DND-41 (cell line): ENCODE data around the gene COX5B.

Experiments
- ATAC-seq: fragments of 200-7000 bp; cut with Tn5 transposase; 3 replicates; pipeline ENCODE4 v1.9.1; 2021; ENCODE audit warnings: low read depth; ENCODE audit not compliant: insufficient read depth
- DNase-seq: peaks from one replicate; pipeline ENCODE4 v3.0.0-alpha.2; 2020
- H2AFZ ChIP-seq: 2 replicates; pipeline ENCODE4 v1.6.0; 2012; ENCODE audit warnings: low read depth, low read length
- H3K27ac ChIP-seq: 2 replicates; pipeline ENCODE4 v1.5.1; 2012; ENCODE audit warnings: low read length, inconsistent platforms
- H3K27me3 ChIP-seq: fragments of 200-600 bp; sonication (generic); 2 replicates; pipeline ENCODE4 v1.6.0; 2012; ENCODE audit warnings: low read length, mild to moderate bottlenecking, inconsistent platforms; ENCODE audit not compliant: insufficient read depth, poor library complexity
- H3K36me3 ChIP-seq: 2 replicates; pipeline ENCODE4 v1.5.1; 2012; ENCODE audit warnings: low read length, inconsistent platforms; ENCODE audit not compliant: insufficient read depth
- H3K4me1 ChIP-seq: 2 replicates; pipeline ENCODE4 v1.5.1; 2012; ENCODE audit warnings: mild to moderate bottlenecking, low read length; ENCODE audit not compliant: insufficient read depth
- H3K4me2 ChIP-seq: 2 replicates; pipeline ENCODE4 v1.6.0; 2012; ENCODE audit warnings: mild to moderate bottlenecking, moderate library complexity, low read length, inconsistent platforms; ENCODE audit not compliant: insufficient read depth
- H3K4me3 ChIP-seq, 2 experiments: fragments of 200-600 bp in 1 of 2; shearing (Covaris generic) in 1 of 2; 2 replicates each; pipeline ENCODE4 v1.5.1; 2012 to 2016; ENCODE audit warnings: inconsistent platforms in 2 of 2, low read length in 2 of 2, mild to moderate bottlenecking in 2 of 2, low read depth in 1 of 2, moderate library complexity in 1 of 2
- H3K79me2 ChIP-seq: 2 replicates; pipeline ENCODE4 v1.6.0; 2012; ENCODE audit warnings: low read length, inconsistent platforms; ENCODE audit not compliant: insufficient read depth
- H3K9ac ChIP-seq: 2 replicates; pipeline ENCODE4 v1.6.0; 2012; ENCODE audit warnings: low read depth, mild to moderate bottlenecking, inconsistent platforms, low read length, moderate library complexity
- H3K9me3 ChIP-seq: 2 replicates; pipeline ENCODE4 v1.5.1; 2012; ENCODE audit warnings: low read length, moderate library complexity, mild to moderate bottlenecking, inconsistent platforms; ENCODE audit not compliant: insufficient read depth, severe bottlenecking
- H4K20me1 ChIP-seq: 2 replicates; pipeline ENCODE4 v1.6.0; 2012; ENCODE audit warnings: low read length; ENCODE audit not compliant: insufficient read depth
- EZH2 ChIP-seq: IDR thresholded peaks from 3 replicates; pipeline ENCODE4 v1.6.1; 2012; ENCODE audit warnings: borderline replicate concordance, low read depth, mild to moderate bottlenecking, moderate library complexity, low read length, inconsistent platforms; ENCODE audit not compliant: severe bottlenecking
- TF ChIP-seq, protein P1 (sequence below): IDR thresholded peaks from 2 replicates; pipeline ENCODE4 v1.5.1; 2012; ENCODE audit warnings: borderline replicate concordance, low read length, moderate library complexity, mild to moderate bottlenecking; ENCODE audit not compliant: poor library complexity, severe bottlenecking; ENCODE audit errors: extremely low read depth

The COX5B gene

DNA sequence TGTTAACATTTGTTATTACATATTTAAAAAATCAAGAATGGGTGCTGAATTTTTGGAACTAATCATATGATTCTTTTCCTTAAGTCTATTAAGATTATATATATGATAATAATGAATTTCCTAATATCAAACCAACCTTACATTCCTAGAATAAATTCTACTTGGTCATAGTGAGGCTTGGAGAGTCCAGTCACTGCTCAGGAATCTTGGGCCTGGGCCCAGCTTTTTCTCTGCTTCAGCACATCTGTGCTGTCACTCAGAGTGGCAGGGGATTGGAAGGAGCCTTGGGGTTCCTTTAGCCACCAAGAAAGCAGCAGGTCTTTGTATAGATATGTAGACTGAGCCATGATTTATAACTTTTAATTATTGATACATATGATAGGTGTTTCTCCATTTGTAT lies 47.6 kb downstream of the COX5B start:
- Histone ChIP-seq H3K4me1 (peaks cover 6% of the 10 kb centered on the region), H3K36me3 (no peaks in the 10 kb centered on the region), H3K9me3 (no peaks in the 10 kb centered on the region), H3K79me2 (no peaks in the 10 kb centered on the region), H3K27me3 (no peaks in the 10 kb centered on the region), H3K4me3 (no peak overlapping the region), H4K20me1 (no peaks in the 10 kb centered on the region), H3K9ac (no peak overlapping the region), H2AFZ (no peak overlapping the region), H3K4me2 (no peak overlapping the region), H3K27ac (no peak overlapping the region)
- no peak for DNase-seq
- TF ChIP-seq, protein P1, sequence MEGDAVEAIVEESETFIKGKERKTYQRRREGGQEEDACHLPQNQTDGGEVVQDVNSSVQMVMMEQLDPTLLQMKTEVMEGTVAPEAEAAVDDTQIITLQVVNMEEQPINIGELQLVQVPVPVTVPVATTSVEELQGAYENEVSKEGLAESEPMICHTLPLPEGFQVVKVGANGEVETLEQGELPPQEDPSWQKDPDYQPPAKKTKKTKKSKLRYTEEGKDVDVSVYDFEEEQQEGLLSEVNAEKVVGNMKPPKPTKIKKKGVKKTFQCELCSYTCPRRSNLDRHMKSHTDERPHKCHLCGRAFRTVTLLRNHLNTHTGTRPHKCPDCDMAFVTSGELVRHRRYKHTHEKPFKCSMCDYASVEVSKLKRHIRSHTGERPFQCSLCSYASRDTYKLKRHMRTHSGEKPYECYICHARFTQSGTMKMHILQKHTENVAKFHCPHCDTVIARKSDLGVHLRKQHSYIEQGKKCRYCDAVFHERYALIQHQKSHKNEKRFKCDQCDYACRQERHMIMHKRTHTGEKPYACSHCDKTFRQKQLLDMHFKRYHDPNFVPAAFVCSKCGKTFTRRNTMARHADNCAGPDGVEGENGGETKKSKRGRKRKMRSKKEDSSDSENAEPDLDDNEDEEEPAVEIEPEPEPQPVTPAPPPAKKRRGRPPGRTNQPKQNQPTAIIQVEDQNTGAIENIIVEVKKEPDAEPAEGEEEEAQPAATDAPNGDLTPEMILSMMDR: no peak
- ATAC-seq: no peak

DNA sequence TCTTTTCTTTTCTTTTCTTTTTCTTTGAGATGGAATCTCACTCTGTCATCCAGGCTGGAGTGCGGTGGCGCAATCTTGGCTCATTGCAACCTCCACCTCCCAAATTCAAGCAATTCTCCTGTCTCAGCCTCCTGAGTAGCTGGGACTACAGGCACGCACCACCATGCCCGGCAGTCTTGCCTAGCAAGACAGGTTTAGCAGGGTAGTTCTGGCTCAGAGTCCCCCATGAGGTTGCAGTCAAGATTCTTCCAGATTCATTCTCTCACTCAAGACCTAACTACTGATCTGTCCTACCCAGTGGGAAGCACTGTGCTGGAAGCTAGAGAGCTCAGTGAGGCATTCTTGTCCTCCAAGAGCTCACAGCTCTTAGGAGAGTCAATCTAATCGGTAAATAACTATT lies 49.9 kb downstream of the COX5B start:
- no peak overlapping the region for H3K9ac ChIP-seq
- TF ChIP-seq EZH2: no peak
- TF ChIP-seq, protein P1: no peak
- no peak for ATAC-seq

DNA sequence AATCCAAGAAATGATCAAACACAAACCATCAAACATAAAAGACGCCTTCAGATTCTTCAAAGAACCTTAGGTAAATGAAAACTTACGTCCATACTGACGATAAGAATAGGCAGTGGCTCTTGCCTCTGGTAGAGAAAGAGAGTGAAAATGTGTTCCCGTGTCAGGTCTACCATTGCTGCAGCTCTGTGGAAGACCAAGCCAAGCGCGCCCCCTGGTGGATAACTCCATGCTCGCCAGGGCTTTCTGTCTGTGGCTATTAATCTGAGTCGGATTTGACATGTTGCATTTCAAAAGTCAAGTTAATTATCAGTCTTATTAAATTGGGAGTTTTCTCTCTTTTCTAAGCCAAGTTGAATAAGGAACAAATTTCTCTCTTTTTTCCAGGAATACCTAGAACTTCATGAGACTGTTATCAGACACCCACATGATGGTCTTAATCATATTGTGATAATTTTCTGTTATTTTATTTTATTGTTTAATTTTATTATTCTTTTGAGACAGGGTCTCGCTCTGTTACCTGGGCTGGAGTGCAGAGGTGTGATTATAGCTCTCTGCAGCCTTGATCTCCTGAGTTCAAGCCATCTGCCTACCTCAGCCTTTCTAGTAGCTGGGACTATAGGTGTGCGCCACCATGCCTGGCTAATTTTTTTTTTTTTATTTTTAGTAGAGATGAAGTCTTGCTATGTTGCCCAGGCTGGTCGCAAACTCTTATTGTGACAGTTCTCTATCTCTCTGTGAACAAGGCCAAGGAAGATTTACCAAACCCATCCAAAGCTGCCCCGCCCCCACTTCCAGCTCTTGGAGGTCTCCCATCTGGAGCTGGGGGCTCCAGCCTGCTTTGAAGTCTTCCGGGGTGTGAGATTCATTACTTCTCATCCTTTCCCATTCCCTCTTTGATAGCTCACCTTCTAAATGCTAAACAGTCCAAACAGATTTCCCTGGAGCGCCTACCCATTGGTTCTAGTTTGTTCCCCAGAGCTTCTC lies 51.7 kb downstream of the COX5B start:
- H3K9ac ChIP-seq: peak overlapping the region; percentile 36
- peak overlapping the region; percentile 58 for H3K4me2 ChIP-seq
- peak; percentile 91 for ATAC-seq

More for the DNA sequence above, 49.9 kb downstream of the COX5B start:
- no peaks in the 10 kb centered on the region for H3K9me3 ChIP-seq
- H3K79me2 ChIP-seq: no peaks in the 10 kb centered on the region
- H3K4me2 ChIP-seq: no peak overlapping the region
- H2AFZ ChIP-seq: peak overlapping the region; percentile 40; the same call in 1 of the 2 replicates
- H3K27ac ChIP-seq: no peak overlapping the region
- H3K36me3 ChIP-seq: no peaks in the 10 kb centered on the region
- H4K20me1 ChIP-seq: no peaks in the 10 kb centered on the region
- peaks cover 12% of the 10 kb centered on the region for H3K4me1 ChIP-seq
- H3K4me3 ChIP-seq: no peak overlapping the region
- no peaks in the 10 kb centered on the region for H3K27me3 ChIP-seq
- no peak for DNase-seq

More for the DNA sequence above, 51.7 kb downstream of the COX5B start:
- H2AFZ ChIP-seq: peak overlapping the region; percentile 53
- no peak for TF ChIP-seq EZH2
- TF ChIP-seq, protein P1: peak; percentile 99
- H3K4me3 ChIP-seq: peak overlapping the region in 1 of 2 experiments; percentile 26; a peak in 2 of 4 replicates
- DNase-seq: peak; percentile 90
- H4K20me1 ChIP-seq: no peaks in the 10 kb centered on the region
- H3K4me1 ChIP-seq: peaks cover 12% of the 10 kb centered on the region
- H3K36me3 ChIP-seq: no peaks in the 10 kb centered on the region
- peak overlapping the region; percentile 17; the same call in 1 of the 2 replicates for H3K27ac ChIP-seq
- no peaks in the 10 kb centered on the region for H3K79me2 ChIP-seq
- H3K9me3 ChIP-seq: no peaks in the 10 kb centered on the region
- H3K27me3 ChIP-seq: no peaks in the 10 kb centered on the region
